HG02870 (cell line): ENCODE results near the gene FAM237B.
A peak's percentile ranks its signal among the peaks of the same experiment; 100 is the strongest.

Experiments
- ATAC-seq: cut with Tn5 transposase; IDR thresholded peaks from one replicate; pipeline ENCODE4 v1.9.1; 2021; ENCODE audit warnings: mild to moderate bottlenecking, moderate library complexity; ENCODE audit not compliant: unreplicated experiment

FAM237B gene

GRCh38 chr7:90298145-90299038, 22.7 kb downstream of the FAM237B start:
- ATAC-seq = peak; percentile 85

GRCh38 chr7:90290244-90291113, 30.6 kb downstream of the FAM237B start:
- no peak for ATAC-seq

- no peak for ATAC-seq
Observed at GRCh38 chr7:90288154-90288553, 33.0 kb downstream of the FAM237B start.

GRCh38 chr7:90276033-90276728, 44.9 kb downstream of the FAM237B start:
- no peak for ATAC-seq

- no peak for ATAC-seq
Observed at GRCh38 chr7:90274161-90274560, 46.9 kb downstream of the FAM237B start.

- no peak for ATAC-seq
Observed at GRCh38 chr7:90272242-90272641, 48.9 kb downstream of the FAM237B start.

GRCh38 chr7:90271753-90272152, 49.4 kb downstream of the FAM237B start:
- no peak for ATAC-seq

GRCh38 chr7:90270431-90271178, 50.5 kb downstream of the FAM237B start:
- ATAC-seq = no peak

- ATAC-seq = no peak
Observed at GRCh38 chr7:90269163-90269562, 51.9 kb downstream of the FAM237B start.

- ATAC-seq = no peak
Observed at GRCh38 chr7:90267263-90267858, 53.7 kb downstream of the FAM237B start.

GRCh38 chr7:90266808-90267207, 54.3 kb downstream of the FAM237B start:
- ATAC-seq = no peak
